Stomach smooth muscle (tissue), 2 donors: ENCODE measurements around the gene PAK5.

ENCODE experiments used
- H3K27ac ChIP-seq: one replicate; pipeline ENCODE4 v1.7.0; 2013; ENCODE audit warnings: mild to moderate bottlenecking, low read length, inconsistent platforms
- H3K27me3 ChIP-seq, 2 donors: one replicate each; pipeline ENCODE4 v1.7.0; 2013; ENCODE audit warnings: low read length in 2 of 2; ENCODE audit not compliant: insufficient read depth in 2 of 2, control insufficient read depth in 1 of 2
- H3K36me3 ChIP-seq, 2 donors: one replicate each; pipeline ENCODE4 v1.7.0; 2013; ENCODE audit warnings: low read length in 2 of 2; ENCODE audit not compliant: control insufficient read depth in 2 of 2, insufficient read depth in 2 of 2
- H3K4me1 ChIP-seq: one replicate; pipeline ENCODE4 v1.7.0; 2013; ENCODE audit warnings: low read length; ENCODE audit not compliant: control insufficient read depth, insufficient read depth
- H3K4me3 ChIP-seq, 2 donors: one replicate each; pipeline ENCODE4 v1.7.0; 2013; ENCODE audit warnings: low read length in 2 of 2
- H3K9ac ChIP-seq, 2 donors: one replicate each; pipeline ENCODE4 v1.7.0; 2013; ENCODE audit warnings: low read length in 2 of 2, mild to moderate bottlenecking in 1 of 2
- H3K9me3 ChIP-seq, 2 donors: one replicate each; pipeline ENCODE4 v1.7.0; 2013; ENCODE audit warnings: low read length in 2 of 2; ENCODE audit not compliant: control insufficient read depth in 2 of 2
- donor health status: healthy.
- donor health status: Pancreatic carcinoma.

PAK5 gene

GRCh38 chr20:9501473-9501872 is 337.4 kb downstream of the PAK5 start:
- Histone ChIP-seq H3K36me3 (no peaks in the 10 kb centered on the region), H3K9ac (no peak overlapping the region), H3K27ac (no peak overlapping the region), H3K4me1 (peaks cover 4% of the 10 kb centered on the region), H3K4me3 (no peak overlapping the region), H3K9me3 (no peaks in the 10 kb centered on the region), H3K27me3 (peaks cover 6 to 16% of the 10 kb centered on the region in 2 donors)

- H3K9me3 ChIP-seq, result no peaks in the 10 kb centered on the region
- H3K4me3 ChIP-seq, result no peak overlapping the region
- no peak overlapping the region for H3K27ac ChIP-seq
- no peak overlapping the region for H3K9ac ChIP-seq
- H3K36me3 ChIP-seq, result no peaks in the 10 kb centered on the region
- no peaks in the 10 kb centered on the region for H3K4me1 ChIP-seq
- peaks cover 0 to 4% of the 10 kb centered on the region in 2 donors for H3K27me3 ChIP-seq
Measured at GRCh38 chr20:9500121-9500520, 338.8 kb downstream of the PAK5 start.

GRCh38 chr20:9499126-9499899 is 339.6 kb downstream of the PAK5 start:
- Histone ChIP-seq H3K4me1 (no peaks in the 10 kb centered on the region), H3K9me3 (no peaks in the 10 kb centered on the region), H3K36me3 (no peaks in the 10 kb centered on the region), H3K4me3 (no peak overlapping the region), H3K27me3 (no peaks in the 10 kb centered on the region), H3K27ac (no peak overlapping the region), H3K9ac (no peak overlapping the region)

GRCh38 chr20:9498322-9498721 is 340.6 kb downstream of the PAK5 start:
- H3K4me3 ChIP-seq, result no peak overlapping the region
- no peaks in the 10 kb centered on the region for H3K27me3 ChIP-seq
- H3K4me1 ChIP-seq, result no peaks in the 10 kb centered on the region
- H3K36me3 ChIP-seq, result no peaks in the 10 kb centered on the region
- H3K27ac ChIP-seq, result no peak overlapping the region
- H3K9me3 ChIP-seq, result no peaks in the 10 kb centered on the region
- no peak overlapping the region for H3K9ac ChIP-seq

- Histone ChIP-seq H3K36me3 (no peaks in the 10 kb centered on the region), H3K9me3 (no peaks in the 10 kb centered on the region), H3K27ac (no peak overlapping the region), H3K9ac (no peak overlapping the region), H3K27me3 (no peaks in the 10 kb centered on the region), H3K4me1 (no peaks in the 10 kb centered on the region), H3K4me3 (no peak overlapping the region)
Measured at GRCh38 chr20:9496155-9496554, 342.7 kb downstream of the PAK5 start.

- no peaks in the 10 kb centered on the region for H3K9me3 ChIP-seq
- H3K9ac ChIP-seq, result no peak overlapping the region
- H3K27me3 ChIP-seq, result no peaks in the 10 kb centered on the region
- no peak overlapping the region for H3K4me3 ChIP-seq
- H3K36me3 ChIP-seq, result no peaks in the 10 kb centered on the region
- no peak overlapping the region for H3K27ac ChIP-seq
- no peaks in the 10 kb centered on the region for H3K4me1 ChIP-seq
Measured at GRCh38 chr20:9495701-9496100, 343.2 kb downstream of the PAK5 start.

GRCh38 chr20:9493803-9494202 is 345.1 kb downstream of the PAK5 start:
- Histone ChIP-seq H3K9me3 (no peaks in the 10 kb centered on the region), H3K27me3 (no peaks in the 10 kb centered on the region), H3K9ac (no peak overlapping the region), H3K4me3 (no peak overlapping the region), H3K4me1 (no peaks in the 10 kb centered on the region), H3K27ac (no peak overlapping the region), H3K36me3 (no peaks in the 10 kb centered on the region)

GRCh38 chr20:9492067-9492466 is 346.8 kb downstream of the PAK5 start:
- H3K36me3 ChIP-seq, result no peaks in the 10 kb centered on the region
- no peaks in the 10 kb centered on the region for H3K9me3 ChIP-seq
- no peaks in the 10 kb centered on the region for H3K27me3 ChIP-seq
- no peak overlapping the region for H3K9ac ChIP-seq
- H3K27ac ChIP-seq, result no peak overlapping the region
- no peaks in the 10 kb centered on the region for H3K4me1 ChIP-seq
- no peak overlapping the region for H3K4me3 ChIP-seq

- Histone ChIP-seq H3K27me3 (no peaks in the 10 kb centered on the region), H3K4me1 (no peaks in the 10 kb centered on the region), H3K9me3 (no peaks in the 10 kb centered on the region)
Measured at GRCh38 chr20:9491324-9491723, 347.6 kb downstream of the PAK5 start.

GRCh38 chr20:9490631-9491030 is 348.2 kb downstream of the PAK5 start:
- H3K4me1 ChIP-seq, result no peaks in the 10 kb centered on the region
- H3K9me3 ChIP-seq, result no peaks in the 10 kb centered on the region
- H3K9ac ChIP-seq, result no peak overlapping the region
- H3K36me3 ChIP-seq, result no peaks in the 10 kb centered on the region
- no peak overlapping the region for H3K4me3 ChIP-seq
- H3K27me3 ChIP-seq, result no peaks in the 10 kb centered on the region
- H3K27ac ChIP-seq, result no peak overlapping the region

More at GRCh38 chr20:9491324-9491723, 347.6 kb downstream of the PAK5 start:
- Histone ChIP-seq H3K9ac (no peak overlapping the region), H3K27ac (no peak overlapping the region), H3K4me3 (no peak overlapping the region), H3K36me3 (no peaks in the 10 kb centered on the region)

- H3K36me3 ChIP-seq, result no peaks in the 10 kb centered on the region
- no peaks in the 10 kb centered on the region for H3K27me3 ChIP-seq
- H3K4me1 ChIP-seq, result no peaks in the 10 kb centered on the region
- H3K9ac ChIP-seq, result no peak overlapping the region
- no peaks in the 10 kb centered on the region for H3K9me3 ChIP-seq
- no peak overlapping the region for H3K27ac ChIP-seq
- H3K4me3 ChIP-seq, result no peak overlapping the region
Measured at GRCh38 chr20:9490161-9490560, 348.7 kb downstream of the PAK5 start.
